Measurements from ENCODE around the gene U2AF2. TPM values are rescaled to one million over a fixed set of nuclear protein-coding genes. Genes with fewer than 3 reads are reported as not detected.
A peak's percentile ranks its signal among the peaks of the same experiment; 100 is the strongest.

U2AF2 gene
- total RNA-seq, 1 donor from 2014 or later = 143 TPM

DNA sequence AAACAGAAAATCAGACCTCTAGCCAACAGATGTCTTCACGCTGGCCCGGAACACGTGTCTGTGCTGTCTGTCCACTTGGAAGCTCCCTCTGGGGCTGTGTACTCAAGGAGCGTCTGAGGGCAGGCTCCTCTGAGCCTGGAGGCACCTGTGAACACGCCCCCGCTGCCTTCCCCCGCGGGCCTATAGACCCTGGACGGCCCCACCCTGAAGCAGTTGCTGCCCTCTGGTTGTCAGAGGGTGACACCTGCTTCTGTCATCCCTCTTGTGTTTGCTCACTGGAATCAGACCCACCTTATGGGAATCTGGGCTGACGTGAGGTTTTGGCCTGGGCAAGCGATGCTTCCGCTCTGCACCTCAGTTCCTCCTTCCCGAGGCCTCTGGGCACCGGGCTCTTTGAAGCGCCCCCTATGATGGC lies 39.4 kb downstream of the U2AF2 start:
- Histone ChIP-seq H3K27ac (no peak overlapping the region), H3K27me3 (ENCODE audit: low read depth) (no peaks in the 10 kb centered on the region), H3K4me3 (no peak overlapping the region), H3K9me3 (no peaks in the 10 kb centered on the region), H3K4me1 (no peaks in the 10 kb centered on the region), H3K36me3 (peaks cover 94% of the 10 kb centered on the region)
- intact Hi-C loops (cut with DNase I) = no loop called here
- TF ChIP-seq, protein P1, sequence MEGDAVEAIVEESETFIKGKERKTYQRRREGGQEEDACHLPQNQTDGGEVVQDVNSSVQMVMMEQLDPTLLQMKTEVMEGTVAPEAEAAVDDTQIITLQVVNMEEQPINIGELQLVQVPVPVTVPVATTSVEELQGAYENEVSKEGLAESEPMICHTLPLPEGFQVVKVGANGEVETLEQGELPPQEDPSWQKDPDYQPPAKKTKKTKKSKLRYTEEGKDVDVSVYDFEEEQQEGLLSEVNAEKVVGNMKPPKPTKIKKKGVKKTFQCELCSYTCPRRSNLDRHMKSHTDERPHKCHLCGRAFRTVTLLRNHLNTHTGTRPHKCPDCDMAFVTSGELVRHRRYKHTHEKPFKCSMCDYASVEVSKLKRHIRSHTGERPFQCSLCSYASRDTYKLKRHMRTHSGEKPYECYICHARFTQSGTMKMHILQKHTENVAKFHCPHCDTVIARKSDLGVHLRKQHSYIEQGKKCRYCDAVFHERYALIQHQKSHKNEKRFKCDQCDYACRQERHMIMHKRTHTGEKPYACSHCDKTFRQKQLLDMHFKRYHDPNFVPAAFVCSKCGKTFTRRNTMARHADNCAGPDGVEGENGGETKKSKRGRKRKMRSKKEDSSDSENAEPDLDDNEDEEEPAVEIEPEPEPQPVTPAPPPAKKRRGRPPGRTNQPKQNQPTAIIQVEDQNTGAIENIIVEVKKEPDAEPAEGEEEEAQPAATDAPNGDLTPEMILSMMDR (IDR thresholded peaks at IDR 0.05) = no peak
- ATAC-seq (no peak), DNase-seq (peak; percentile 22)

DNA sequence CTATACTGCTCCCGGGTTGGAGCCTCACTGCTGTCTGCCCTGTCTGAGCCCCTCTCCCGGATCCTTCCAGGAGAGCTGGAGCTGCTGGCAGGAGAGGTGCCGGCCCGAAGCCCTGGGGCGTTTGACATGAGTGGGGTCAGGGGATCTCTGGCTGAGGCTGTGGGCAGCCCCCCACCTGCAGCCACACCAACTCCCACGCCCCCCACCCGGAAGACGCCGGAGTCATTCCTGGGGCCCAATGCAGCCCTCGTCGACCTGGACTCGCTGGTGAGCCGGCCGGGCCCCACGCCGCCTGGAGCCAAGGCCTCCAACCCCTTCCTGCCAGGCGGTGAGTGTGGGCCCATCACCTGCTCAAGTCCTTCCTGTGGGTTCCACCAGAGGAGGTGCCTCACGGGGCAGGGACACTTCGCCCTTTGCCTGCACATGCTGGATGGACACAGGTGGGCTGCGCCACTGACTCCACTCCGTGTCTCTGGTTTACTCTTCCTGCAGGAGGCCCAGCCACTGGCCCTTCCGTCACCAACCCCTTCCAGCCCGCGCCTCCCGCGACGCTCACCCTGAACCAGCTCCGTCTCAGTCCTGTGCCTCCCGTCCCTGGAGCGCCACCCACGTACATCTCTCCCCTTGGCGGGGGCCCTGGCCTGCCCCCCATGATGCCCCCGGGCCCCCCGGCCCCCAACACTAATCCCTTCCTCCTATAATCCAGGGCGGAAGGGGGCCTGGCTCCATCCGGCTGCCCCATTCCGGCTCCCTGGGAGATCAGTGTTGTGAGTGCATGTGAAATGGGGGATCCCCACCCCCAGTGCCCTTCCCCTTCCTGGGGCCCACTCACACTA lies 40.0 kb downstream of the U2AF2 start:
- TF ChIP-seq, protein P1 (IDR thresholded peaks at IDR 0.05) = no peak
- ATAC-seq = no peak
- intact Hi-C loops (cut with DNase I) = no loop called here
- Histone ChIP-seq H3K4me3 (no peak overlapping the region), H3K9me3 (no peaks in the 10 kb centered on the region), H3K27me3 (ENCODE audit: low read depth) (no peaks in the 10 kb centered on the region), H3K36me3 (peaks cover 91% of the 10 kb centered on the region), H3K27ac (no peak overlapping the region), H3K4me1 (no peaks in the 10 kb centered on the region)
- peak; percentile 35 for DNase-seq

DNA sequence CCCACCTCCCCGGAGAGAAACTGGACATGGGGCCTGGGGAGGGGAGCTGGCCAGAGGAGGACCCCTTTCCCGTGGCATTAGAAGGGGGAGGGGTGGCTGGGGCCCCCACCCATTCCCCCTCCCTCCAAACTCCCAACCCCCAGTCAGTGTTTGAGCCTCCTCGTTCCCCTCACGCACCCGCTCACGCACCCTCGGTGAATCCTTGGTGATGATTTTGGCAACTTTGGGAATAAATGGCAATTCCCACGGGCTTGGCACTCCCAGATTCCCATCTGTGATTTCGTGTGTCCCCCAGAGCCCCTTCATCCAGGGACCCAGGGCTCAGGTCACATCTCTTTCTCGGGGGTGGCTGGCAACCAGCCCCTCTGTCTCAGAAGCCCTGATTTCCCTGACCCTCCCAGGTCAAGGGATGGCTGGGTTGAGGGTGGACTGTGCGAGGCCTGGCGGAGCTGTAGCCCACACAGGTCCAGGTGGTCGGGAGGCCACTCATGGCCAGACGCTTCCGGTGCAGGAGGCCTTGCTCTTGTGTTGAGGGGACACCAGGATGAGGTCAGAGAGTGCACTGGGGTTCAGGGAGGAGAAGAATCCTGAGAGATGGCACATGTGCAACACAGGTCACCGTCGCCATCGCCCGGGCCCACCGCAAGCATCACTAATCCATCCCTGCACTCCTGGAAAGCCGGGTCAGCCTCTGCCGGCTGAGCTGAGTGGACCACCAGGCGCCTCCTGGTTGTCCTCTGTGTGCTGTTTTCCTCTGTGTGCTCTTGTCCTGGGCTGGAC lies 40.9 kb downstream of the U2AF2 start:
- DNase-seq (peak; percentile 38), ATAC-seq (no peak)
- Histone ChIP-seq H3K9me3 (no peaks in the 10 kb centered on the region), H3K27ac (no peak overlapping the region), H3K4me1 (no peaks in the 10 kb centered on the region), H3K27me3 (ENCODE audit: low read depth) (no peaks in the 10 kb centered on the region), H3K36me3 (peaks cover 91% of the 10 kb centered on the region), H3K4me3 (no peak overlapping the region)
- TF ChIP-seq, protein P1 (IDR thresholded peaks at IDR 0.05) = no peak
- intact Hi-C loops (cut with DNase I) = no loop called here

DNA sequence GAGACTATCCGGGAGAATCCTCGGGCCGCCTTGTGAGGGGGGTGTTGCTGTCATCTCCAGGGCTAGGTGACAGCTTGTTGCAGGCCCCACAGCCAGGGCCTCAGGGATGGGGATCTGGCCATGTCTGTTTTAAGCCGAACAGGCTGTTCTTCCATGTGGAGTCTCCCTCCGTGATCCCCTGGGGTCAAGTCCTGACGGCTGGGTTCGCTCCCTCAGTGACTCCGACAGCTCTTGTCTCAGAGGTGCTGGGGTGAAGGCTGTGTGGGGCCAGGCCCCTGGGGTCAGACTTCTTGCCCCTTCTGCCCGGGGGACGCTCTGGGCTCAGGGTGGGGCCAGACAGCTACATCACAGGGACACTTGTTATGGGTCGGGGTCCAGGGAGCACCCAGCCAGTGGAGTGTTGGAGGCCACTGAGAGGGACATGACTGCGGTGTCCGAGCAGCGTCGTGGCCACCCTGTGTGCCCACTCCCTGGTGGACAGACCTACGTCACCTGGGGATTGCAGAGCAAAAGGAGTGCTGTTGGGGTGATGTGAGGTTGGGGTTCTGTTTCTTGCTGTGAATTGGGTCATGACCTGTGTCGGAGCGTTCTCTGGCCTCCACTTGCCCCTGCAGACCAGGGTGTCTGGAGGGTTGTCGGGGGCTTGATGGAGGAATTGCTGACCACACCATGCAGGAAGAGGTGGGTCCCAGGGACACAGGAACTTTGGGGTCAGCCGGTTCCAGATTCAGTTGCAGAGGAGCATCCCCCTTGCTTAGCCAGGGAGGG lies 41.6 kb downstream of the U2AF2 start:
- intact Hi-C loops (cut with DNase I) = no loop called here
- Histone ChIP-seq H3K27ac (no peak overlapping the region), H3K27me3 (ENCODE audit: low read depth) (no peaks in the 10 kb centered on the region), H3K4me1 (no peaks in the 10 kb centered on the region), H3K9me3 (no peaks in the 10 kb centered on the region), H3K4me3 (no peak overlapping the region), H3K36me3 (peaks cover 85% of the 10 kb centered on the region)
- TF ChIP-seq, protein P1 (IDR thresholded peaks at IDR 0.05) = no peak
- ATAC-seq = no peak
- peak; percentile 20 for DNase-seq

DNA sequence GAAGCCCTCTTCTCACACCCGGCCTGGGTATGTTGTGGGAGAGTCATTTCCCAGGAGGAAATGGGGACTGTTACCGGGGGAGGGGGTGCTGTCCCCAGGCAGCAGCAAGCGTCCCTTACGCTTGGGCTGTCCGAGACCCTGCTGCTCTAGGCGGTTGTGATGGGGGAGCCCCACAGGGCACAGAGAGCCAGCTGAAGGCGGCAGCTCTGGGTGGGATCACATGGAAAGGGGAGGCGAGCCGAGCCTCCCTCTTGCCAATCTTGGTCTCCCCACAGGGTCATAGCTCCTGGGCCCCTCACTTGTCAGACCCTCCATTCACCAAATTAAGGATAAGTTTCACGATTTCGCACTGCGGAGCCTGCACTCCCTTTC lies 42.2 kb downstream of the U2AF2 start:
- ATAC-seq = no peak

More for the DNA sequence above, 42.2 kb downstream of the U2AF2 start:
- no peaks in the 10 kb centered on the region for H3K27me3 ChIP-seq (ENCODE audit: low read depth)
- no peaks in the 10 kb centered on the region for H3K9me3 ChIP-seq
- H3K4me1 ChIP-seq = no peaks in the 10 kb centered on the region
- no peak overlapping the region for H3K27ac ChIP-seq
- TF ChIP-seq, protein P1 (IDR thresholded peaks at IDR 0.05) = no peak
- no peak for DNase-seq
- intact Hi-C loops (cut with DNase I) = no loop called here
- no peak overlapping the region for H3K4me3 ChIP-seq
- H3K36me3 ChIP-seq = peaks cover 79% of the 10 kb centered on the region
